Measurements from ENCODE around the gene SPOCK3.

GRCh38 chr4:166827167-166827566 lies 407.1 kb downstream of the SPOCK3 start:
- no peak for TF ChIP-seq CTCF (IDR thresholded peaks at IDR 0.05; ENCODE audit: extremely low read depth in 1 of 2, insufficient read depth in 1 of 2, low read depth in 1 of 2, low read length in 2 of 2)
- no peak for TF ChIP-seq POLR2A (IDR thresholded peaks at IDR 0.05; ENCODE audit: low read depth, low read length)
- no peak for TF ChIP-seq MAX (IDR thresholded peaks at IDR 0.05; ENCODE audit: insufficient read depth, insufficient read length)
- no peak for TF ChIP-seq EZH2 (IDR thresholded peaks at IDR 0.05; ENCODE audit: borderline replicate concordance, low read depth, low read length, severe bottlenecking)
- no peak for TF ChIP-seq POLR2AphosphoS5 (IDR thresholded peaks at IDR 0.05; ENCODE audit: insufficient read depth, low read depth, low read length)
